NB4 (cell line): ENCODE measurements around the gene ESRRG.
A peak's percentile ranks its signal among the peaks of the same experiment; 100 is the strongest.
"Not testable (repeated sequence)": the region's sequence is repeated elsewhere in the genome, so short reads cannot be mapped to it uniquely, and the experiment has no call there.

ENCODE experiments used
- DNase-seq: peaks from one replicate; pipeline ENCODE4 v3.0.0; 2010; ENCODE audit warnings: low read depth
- H3K4me3 ChIP-seq: one replicate; pipeline ENCODE4 v1.5.1; 2011; ENCODE audit warnings: mild to moderate bottlenecking, low read depth, low read length, moderate library complexity
- CTCF ChIP-seq: IDR thresholded peaks from one replicate; pipeline ENCODE4 v1.5.1; 2012; ENCODE audit warnings: low read depth, low read length
- MAX ChIP-seq: IDR thresholded peaks from 2 replicates; pipeline ENCODE4 v1.6.1; 2011; ENCODE audit warnings: low read depth, low read length
- MYC ChIP-seq: IDR thresholded peaks from 2 replicates; pipeline ENCODE4 v1.6.1; 2011; ENCODE audit warnings: low read depth, low read length
- POLR2A ChIP-seq: IDR thresholded peaks from 2 replicates; pipeline ENCODE4 v1.6.1; 2011; ENCODE audit warnings: mild to moderate bottlenecking; ENCODE audit not compliant: insufficient read length; ENCODE audit errors: extremely low read depth

Gene ESRRG

GRCh38 chr1:216721062-216721461 is 2.2 kb downstream of the ESRRG start:
- H3K4me3 ChIP-seq, result no peak overlapping the region
- TF ChIP-seq MAX (no peak), POLR2A (no peak), MYC (no peak), CTCF (no peak)
- no peak for DNase-seq

GRCh38 chr1:216711712-216712111 is 11.5 kb downstream of the ESRRG start:
- DNase-seq, result no peak
- no peak overlapping the region for H3K4me3 ChIP-seq
- TF ChIP-seq MAX, result no peak

- TF ChIP-seq POLR2A (no peak), MAX (no peak), CTCF (no peak), MYC (no peak)
- no peak overlapping the region for H3K4me3 ChIP-seq
- no peak for DNase-seq
Observed at GRCh38 chr1:216710598-216711333, 12.5 kb downstream of the ESRRG start.

- DNase-seq, result no peak
- no peak overlapping the region for H3K4me3 ChIP-seq
- TF ChIP-seq MAX (no peak), CTCF (no peak)
Observed at GRCh38 chr1:216710055-216710454, 13.2 kb downstream of the ESRRG start.

- no peak for TF ChIP-seq POLR2A
- no peak for TF ChIP-seq MYC
- TF ChIP-seq MAX, result no peak
- H3K4me3 ChIP-seq, result no peak overlapping the region
- DNase-seq, result no peak
Observed at GRCh38 chr1:216705676-216706075, 17.6 kb downstream of the ESRRG start.

- DNase-seq, H3K4me3 ChIP-seq: not testable (repeated sequence)
Observed at GRCh38 chr1:216704065-216704464, 19.2 kb downstream of the ESRRG start.

GRCh38 chr1:216702170-216702569 is 21.1 kb downstream of the ESRRG start:
- TF ChIP-seq POLR2A (no peak), MYC (no peak), MAX (no peak), CTCF (no peak)
- peak; percentile 13 for DNase-seq
- no peak overlapping the region for H3K4me3 ChIP-seq
